GM12874 (cell line): ENCODE results near the gene WBP1.

Experiments used
- CTCF ChIP-seq: IDR thresholded peaks from 2 replicates; pipeline ENCODE4 v1.5.1; 2011; ENCODE audit warnings: low read depth, mild to moderate bottlenecking, control low read depth, low read length, moderate library complexity; ENCODE audit not compliant: insufficient read depth

Gene WBP1

GRCh38 chr2:74424139-74424992, 33.9 kb upstream of the WBP1 start:
- TF ChIP-seq CTCF = no peak

GRCh38 chr2:74424995-74425406, 33.2 kb upstream of the WBP1 start:
- TF ChIP-seq CTCF = no peak

- TF ChIP-seq CTCF = no peak
Observed at GRCh38 chr2:74425523-74425922, 32.7 kb upstream of the WBP1 start.

- no peak for TF ChIP-seq CTCF
Observed at GRCh38 chr2:74426181-74426758, 32.0 kb upstream of the WBP1 start.

- TF ChIP-seq CTCF = no peak
Observed at GRCh38 chr2:74427551-74427950, 30.7 kb upstream of the WBP1 start.

GRCh38 chr2:74428675-74429074, 29.6 kb upstream of the WBP1 start:
- TF ChIP-seq CTCF = no peak

- no peak for TF ChIP-seq CTCF
Observed at GRCh38 chr2:74429487-74430451, 28.5 kb upstream of the WBP1 start.
